GM23248 (cell line): Measurements from ENCODE around the gene SELENOT.

Source experiments
- EZH2 ChIP-seq: fragments of 200-600 bp; sonication (generic); IDR thresholded peaks from 2 replicates; pipeline ENCODE4 v1.6.1; 2018; ENCODE audit warnings: antibody characterized with exemption, mild to moderate bottlenecking; ENCODE audit not compliant: insufficient read depth, poor library complexity, severe bottlenecking
- EZH2phosphoT487 ChIP-seq: fragments of 200-600 bp; sonication (generic); IDR thresholded peaks from 2 replicates; pipeline ENCODE4 v1.6.1; 2018; ENCODE audit warnings: antibody characterized with exemption, moderate library complexity, mild to moderate bottlenecking, low read depth; ENCODE audit not compliant: insufficient read depth

GRCh38 chr3:150613709-150614480, 10.8 kb downstream of the SELENOT start:
- TF ChIP-seq EZH2 (no peak), EZH2phosphoT487 (no peak)
